Mesothelial cell of epicardium (in vitro differentiated cells): ENCODE results near the gene PPDPF. TPM values are rescaled to one million over a fixed set of nuclear protein-coding genes. Genes with fewer than 3 reads are reported as not detected.

Experiments
- DNase-seq, 2 experiments: peaks; one replicate each; pipeline ENCODE4 v3.0.0; 2021; ENCODE audit warnings: low spot score in 2 of 2; ENCODE audit not compliant: unreplicated experiment in 2 of 2
- H3K27ac Mint-ChIP-seq: 2 replicates; pipeline ENCODE4 v1.8.0; 2021; ENCODE audit warnings: mixed read lengths
- H3K27me3 Mint-ChIP-seq: 2 replicates; pipeline ENCODE4 v1.8.0; 2021; ENCODE audit warnings: low read depth, mixed read lengths
- H3K36me3 Mint-ChIP-seq: 2 replicates; pipeline ENCODE4 v1.8.0; 2021; ENCODE audit warnings: mixed read lengths
- H3K4me1 Mint-ChIP-seq: 2 replicates; pipeline ENCODE4 v1.8.0; 2021; ENCODE audit warnings: mixed read lengths
- H3K4me3 Mint-ChIP-seq: 2 replicates; pipeline ENCODE4 v1.8.0; 2021; ENCODE audit warnings: mild to moderate bottlenecking, moderate library complexity, mixed read lengths
- H3K9me3 Mint-ChIP-seq: 2 replicates; pipeline ENCODE4 v1.8.0; 2021; ENCODE audit warnings: mixed read lengths
- CTCF ChIP-seq: fragments of 200-600 bp; sonication (generic); IDR thresholded peaks from one replicate; pipeline ENCODE4 v1.5.0; 2021; ENCODE audit warnings: antibody characterized with exemption; ENCODE audit not compliant: unreplicated experiment
- total RNA-seq: library from RNA; stranded (reverse); gene quantifications from 3 replicates; pipeline ENCODE4 v1.2.1, GENCODE V29; 2021

Gene PPDPF
- total RNA-seq, 1 donor from 2014 or later = 271 TPM

GRCh38 chr20:63525185-63525584 lies 4.6 kb downstream of the PPDPF start:
- Mint-ChIP-seq H3K9me3 (peaks cover 3% of the 10 kb centered on the region), H3K27me3 (peaks cover 1% of the 10 kb centered on the region), H3K27ac (peak overlapping the region; percentile 18), H3K36me3 (peaks cover 16% of the 10 kb centered on the region), H3K4me1 (peaks cover 12% of the 10 kb centered on the region), H3K4me3 (no peak overlapping the region)
- no peak for DNase-seq
- TF ChIP-seq CTCF = no peak

- Mint-ChIP-seq H3K27ac (no peak overlapping the region), H3K4me1 (peaks cover 12% of the 10 kb centered on the region), H3K36me3 (peaks cover 16% of the 10 kb centered on the region), H3K27me3 (peaks cover 1% of the 10 kb centered on the region), H3K9me3 (peaks cover 3% of the 10 kb centered on the region), H3K4me3 (no peak overlapping the region)
- no peak for DNase-seq
- no peak for TF ChIP-seq CTCF
Observed at GRCh38 chr20:63525971-63526370, 5.4 kb downstream of the PPDPF start.

- Mint-ChIP-seq H3K36me3 (peaks cover 16% of the 10 kb centered on the region), H3K27ac (no peak overlapping the region), H3K4me3 (no peak overlapping the region), H3K27me3 (peaks cover 1% of the 10 kb centered on the region), H3K4me1 (peaks cover 9% of the 10 kb centered on the region), H3K9me3 (peaks cover 3% of the 10 kb centered on the region)
- no peak for DNase-seq
- TF ChIP-seq CTCF = no peak
Observed at GRCh38 chr20:63527184-63527583, 6.6 kb downstream of the PPDPF start.

- H3K9me3 Mint-ChIP-seq = no peaks in the 10 kb centered on the region
- H3K4me3 Mint-ChIP-seq = no peak overlapping the region
- peaks cover 1% of the 10 kb centered on the region for H3K27me3 Mint-ChIP-seq
- H3K4me1 Mint-ChIP-seq = peaks cover 5% of the 10 kb centered on the region
- H3K27ac Mint-ChIP-seq = no peak overlapping the region
- TF ChIP-seq CTCF = no peak
- H3K36me3 Mint-ChIP-seq = peaks cover 1% of the 10 kb centered on the region
- DNase-seq = peak in 1 of 2 experiments; percentile 15
Observed at GRCh38 chr20:63529180-63529860, 8.8 kb downstream of the PPDPF start.

GRCh38 chr20:63529861-63530787 lies 9.6 kb downstream of the PPDPF start:
- no peak for TF ChIP-seq CTCF
- no peaks in the 10 kb centered on the region for H3K9me3 Mint-ChIP-seq
- H3K4me1 Mint-ChIP-seq = no peaks in the 10 kb centered on the region
- H3K27me3 Mint-ChIP-seq = peaks cover 1% of the 10 kb centered on the region
- H3K36me3 Mint-ChIP-seq = no peaks in the 10 kb centered on the region
- H3K27ac Mint-ChIP-seq = no peak overlapping the region
- peak in 1 of 2 experiments; percentile 16 for DNase-seq
- no peak overlapping the region for H3K4me3 Mint-ChIP-seq
